ENCODE measurements around the gene SULT1A1.
"Not testable (repeated sequence)": the region's sequence is repeated elsewhere in the genome, so short reads cannot be mapped to it uniquely, and the experiment has no call there.

DNA sequence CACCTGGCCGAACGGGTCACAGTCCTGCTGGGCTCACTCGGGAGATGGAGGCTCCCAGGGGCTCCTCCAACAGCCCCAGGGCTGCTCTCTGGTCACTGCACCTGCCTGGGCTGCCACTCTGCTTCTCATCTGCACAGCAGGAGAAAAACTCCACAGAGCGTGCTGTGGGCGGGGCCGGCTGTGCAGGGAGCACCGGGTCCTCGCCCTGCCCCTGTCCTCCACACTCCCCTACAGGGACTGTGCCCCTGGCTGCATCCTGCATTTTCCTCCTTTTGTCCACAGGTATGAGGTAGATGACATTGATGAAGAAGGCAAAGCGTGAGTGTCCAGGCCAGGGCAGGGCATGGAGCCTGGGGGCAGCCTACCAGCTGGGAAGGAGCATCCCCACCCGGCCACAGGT is 7.8 kb downstream of the SULT1A1 start:
- not testable (repeated sequence) for TF ChIP-seq SUZ12 (IDR thresholded peaks at IDR 0.05; ENCODE audit: extremely low read depth, insufficient read depth, insufficient read length); YY1 (IDR thresholded peaks at IDR 0.05; ENCODE audit: insufficient read depth, insufficient read length)

All from NT2/D1 (cell line).